Activated CD4-positive, alpha-beta T cell treated with anti-CD3 and anti-CD28 coated beads, Interleukin-2, amount 10 ng/mL, durations not matched to agents 7 days and 5 days (primary cell): Measurements from ENCODE around the gene TTYH2. TPM values are rescaled to one million over a fixed set of nuclear protein-coding genes. Genes with fewer than 3 reads are reported as not detected.
A peak's percentile ranks its signal among the peaks of the same experiment; 100 is the strongest.

Experiments used
- CTCF ChIA-PET: fragments of 350-600 bp; sonication (Branson Sonifier 250); formaldehyde crosslinking; loops from one replicate; lab custom pipeline; 2021; ENCODE audit warnings: antibody characterized with exemption; lab: Charles Lee
- POLR2A ChIA-PET: fragments of 350-600 bp; sonication (Branson Sonifier 250); formaldehyde crosslinking; loops from one replicate; lab custom pipeline; 2021; ENCODE audit warnings: antibody characterized with exemption; lab: Charles Lee
- DNase-seq: peaks from one replicate; pipeline ENCODE4 v3.0.0-alpha.2; 2020
- H3K27ac Mint-ChIP-seq: one replicate; pipeline ENCODE4 v1.8.0; 2021; ENCODE audit warnings: mild to moderate bottlenecking, moderate library complexity, mixed read lengths
- H3K27me3 Mint-ChIP-seq: one replicate; pipeline ENCODE4 v1.8.0; 2021; ENCODE audit warnings: mixed read lengths
- H3K36me3 Mint-ChIP-seq: one replicate; pipeline ENCODE4 v1.8.0; 2021; ENCODE audit warnings: low read depth, mixed read lengths
- H3K4me1 Mint-ChIP-seq: one replicate; pipeline ENCODE4 v1.8.0; 2021; ENCODE audit warnings: mixed read lengths
- H3K4me3 Mint-ChIP-seq: one replicate; pipeline ENCODE4 v1.8.0; 2021; ENCODE audit warnings: mild to moderate bottlenecking, moderate library complexity, mixed read lengths
- H3K9me3 Mint-ChIP-seq: one replicate; pipeline ENCODE4 v1.8.0; 2021; ENCODE audit warnings: mixed read lengths
- total RNA-seq, 2 experiments: library from RNA; stranded (reverse); gene quantifications; one replicate each; pipeline ENCODE4 v1.2.3, GENCODE V29; 2021

The TTYH2 gene
- total RNA-seq, 2 experiments from 2014 or later = 10.2 to 11.9 TPM

DNA sequence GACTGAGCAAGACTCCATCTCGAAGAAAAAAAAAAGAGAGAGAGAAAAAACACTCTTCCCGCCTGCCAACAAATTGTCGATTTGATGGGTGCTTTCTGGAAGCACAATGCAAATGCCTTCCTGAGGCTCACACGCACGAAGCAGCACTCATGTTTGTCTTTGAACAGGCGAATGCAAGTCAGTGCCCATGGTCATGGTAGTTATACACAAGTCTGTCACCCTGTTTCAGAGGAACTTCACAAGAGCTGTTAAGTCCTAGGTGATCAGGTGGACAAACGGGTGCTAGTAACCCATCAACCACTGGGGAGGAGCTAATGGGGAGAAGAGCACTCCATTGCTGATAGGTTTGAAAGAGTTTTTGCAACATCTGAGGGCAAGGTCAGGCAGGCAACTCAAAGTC lies 54.2 kb downstream of the TTYH2 start:
- CTCF ChIA-PET = interaction anchor here (0.6 kb wide), 1 partner anchor 38 kb away, joined by 3 read pairs; no protein-coding TSS in a partner anchor
- Mint-ChIP-seq H3K36me3 (no peaks in the 10 kb centered on the region), H3K27ac (no peak overlapping the region), H3K4me3 (no peak overlapping the region), H3K9me3 (peaks cover 2% of the 10 kb centered on the region), H3K4me1 (peaks cover 12% of the 10 kb centered on the region), H3K27me3 (peaks cover 20% of the 10 kb centered on the region)
- DNase-seq = no peak
- POLR2A ChIA-PET = no interaction called here

DNA sequence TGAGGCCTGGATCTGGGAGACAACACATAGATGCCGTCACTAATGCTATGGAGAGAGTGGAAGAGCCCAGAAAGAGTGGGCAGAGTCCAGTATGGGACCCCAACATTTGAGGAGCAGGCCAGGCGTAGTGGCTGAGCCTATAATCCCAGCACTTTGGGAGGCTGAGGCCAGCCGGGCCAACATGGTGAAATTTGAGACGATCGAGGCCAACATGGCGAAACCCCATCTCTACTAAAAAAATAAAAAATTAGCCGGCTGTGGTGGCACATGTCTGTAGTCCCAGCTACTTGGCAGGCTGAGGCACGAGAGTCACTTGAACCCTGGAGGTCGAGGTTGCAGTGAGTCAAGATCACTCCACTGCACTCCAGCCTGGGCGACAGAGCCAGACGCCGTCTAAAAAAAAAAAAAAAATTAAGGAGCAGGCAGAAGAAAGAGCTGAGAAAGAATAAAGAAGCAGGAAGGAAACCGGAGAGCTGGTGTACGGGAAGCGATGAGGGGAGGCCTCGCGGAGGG lies 54.7 kb downstream of the TTYH2 start:
- ChIA-PET POLR2A (no interaction called here), CTCF (interaction anchor here (0.6 kb wide), 1 partner anchor 77 kb away, joined by 3 read pairs; no protein-coding TSS in a partner anchor)
- Mint-ChIP-seq H3K36me3 (no peaks in the 10 kb centered on the region), H3K9me3 (peaks cover 2% of the 10 kb centered on the region), H3K27me3 (peaks cover 24% of the 10 kb centered on the region), H3K4me1 (peaks cover 12% of the 10 kb centered on the region), H3K27ac (peak overlapping the region; percentile 31), H3K4me3 (no peak overlapping the region)
- DNase-seq = no peak

DNA sequence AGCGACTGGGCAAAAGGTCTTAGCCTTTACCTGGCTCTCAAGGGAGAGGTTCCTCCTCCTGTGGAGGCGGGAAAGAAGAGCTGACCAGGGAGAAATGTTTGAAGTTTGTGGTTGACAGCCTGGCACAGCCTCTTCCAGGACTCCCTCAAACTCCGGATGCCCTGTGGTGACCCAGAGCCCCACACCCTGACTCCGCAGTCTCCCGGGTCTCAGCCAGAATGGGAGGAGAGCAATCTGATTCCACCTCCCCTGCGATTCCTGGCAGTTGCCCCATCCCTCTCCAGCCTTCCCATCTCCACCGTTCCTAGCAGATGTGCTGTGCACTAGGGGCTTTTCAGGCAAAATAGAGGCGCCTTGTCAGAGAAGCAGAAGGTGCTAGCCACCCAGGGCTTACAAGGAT lies 55.2 kb downstream of the TTYH2 start:
- ChIA-PET CTCF (interaction anchor here (0.6 kb wide), 1 partner anchor 76 kb away, joined by 3 read pairs; no protein-coding TSS in a partner anchor), POLR2A (no interaction called here)
- no peak for DNase-seq
- peaks cover 13% of the 10 kb centered on the region for H3K4me1 Mint-ChIP-seq
- H3K27ac Mint-ChIP-seq = peak overlapping the region; percentile 31
- no peak overlapping the region for H3K4me3 Mint-ChIP-seq
- peaks cover 2% of the 10 kb centered on the region for H3K9me3 Mint-ChIP-seq
- H3K36me3 Mint-ChIP-seq = no peaks in the 10 kb centered on the region
- peaks cover 26% of the 10 kb centered on the region for H3K27me3 Mint-ChIP-seq

DNA sequence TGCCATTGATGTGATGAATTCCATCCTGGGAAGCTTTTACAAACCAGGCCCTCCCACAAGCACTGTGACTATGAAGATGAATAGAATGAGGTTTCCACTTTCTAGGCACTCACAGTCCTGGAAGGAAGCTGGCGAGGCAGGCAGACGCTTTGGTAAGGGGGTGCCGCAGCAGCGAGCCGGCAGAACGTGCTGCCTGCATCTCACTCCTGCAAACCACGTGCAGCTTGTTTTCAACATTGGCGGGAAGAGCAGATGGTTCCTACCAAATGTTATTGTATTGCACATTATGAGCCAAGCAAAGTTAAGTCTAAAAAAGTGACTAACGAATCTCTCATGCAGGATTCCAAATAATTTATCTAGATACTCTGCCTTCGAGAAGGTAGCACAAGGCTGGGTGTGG lies 57.0 kb downstream of the TTYH2 start:
- H3K9me3 Mint-ChIP-seq = peaks cover 2% of the 10 kb centered on the region
- no peak overlapping the region for H3K4me3 Mint-ChIP-seq
- ChIA-PET CTCF (interaction anchor here (0.7 to 1.1 kb wide), 2 partner anchors 10 to 11 kb away, joined by 3 to 5 read pairs; no protein-coding TSS in a partner anchor), POLR2A (no interaction called here)
- no peak for DNase-seq
- H3K27me3 Mint-ChIP-seq = peaks cover 32% of the 10 kb centered on the region
- H3K4me1 Mint-ChIP-seq = peaks cover 31% of the 10 kb centered on the region
- H3K27ac Mint-ChIP-seq = no peak overlapping the region
- no peaks in the 10 kb centered on the region for H3K36me3 Mint-ChIP-seq

DNA sequence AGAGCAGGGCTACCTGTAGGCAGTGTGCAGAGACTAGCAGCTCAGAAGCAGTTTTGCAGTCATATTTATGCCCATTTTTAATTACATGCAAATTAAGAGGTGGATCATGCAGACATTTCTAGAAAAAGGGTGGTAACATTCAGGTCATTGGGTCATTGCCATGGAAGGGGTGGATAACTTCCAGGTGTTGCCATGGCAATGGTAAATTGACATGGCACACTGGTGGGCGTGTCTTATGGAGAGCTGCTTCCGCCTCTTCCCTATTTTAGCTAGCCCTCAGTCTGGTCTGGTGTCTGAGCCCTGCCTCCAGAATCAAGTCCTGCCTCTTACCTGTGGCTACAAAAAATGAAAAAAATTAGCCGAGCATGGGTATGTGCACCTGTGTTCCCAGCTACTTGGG lies 57.9 kb downstream of the TTYH2 start:
- Mint-ChIP-seq H3K27ac (no peak overlapping the region), H3K27me3 (peaks cover 32% of the 10 kb centered on the region), H3K4me3 (no peak overlapping the region), H3K4me1 (peaks cover 39% of the 10 kb centered on the region), H3K36me3 (no peaks in the 10 kb centered on the region), H3K9me3 (peaks cover 2% of the 10 kb centered on the region)
- CTCF ChIA-PET = interaction anchor here (0.6 to 0.7 kb wide), 2 partner anchors 12 to 65 kb away, joined by 3 read pairs; no protein-coding TSS in a partner anchor
- POLR2A ChIA-PET = no interaction called here
- DNase-seq = no peak

DNA sequence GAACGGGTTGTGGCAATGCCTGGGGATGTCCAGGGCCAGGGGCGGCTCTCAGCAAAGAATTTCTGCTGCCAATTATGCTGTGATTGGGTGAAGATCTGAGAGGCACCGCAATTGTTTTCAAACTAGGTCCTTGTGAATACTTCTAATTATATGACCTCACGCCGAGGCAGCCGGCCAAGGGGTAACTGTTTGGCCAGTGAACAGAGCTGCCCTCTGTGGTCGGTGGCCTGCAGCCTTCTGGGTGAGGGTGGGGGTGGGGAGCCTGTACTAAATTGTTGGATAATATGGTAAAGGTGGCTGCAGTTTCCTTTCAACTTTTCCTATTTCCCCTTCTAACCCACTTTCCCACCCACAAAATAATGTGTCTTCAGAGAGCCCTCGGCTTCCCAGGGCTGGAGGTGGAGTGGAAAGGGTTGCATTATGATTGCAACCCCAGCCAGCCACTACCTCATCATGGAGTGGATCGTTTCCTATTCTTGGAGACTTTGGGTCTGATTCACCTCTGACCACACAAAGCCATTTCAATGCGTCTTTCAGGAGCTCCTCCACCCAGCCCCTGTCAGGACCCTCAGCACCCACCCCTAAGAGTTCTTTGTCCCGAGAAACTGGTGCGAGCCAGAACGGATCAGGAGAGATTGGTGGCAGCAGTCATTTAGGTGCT lies 58.7 kb downstream of the TTYH2 start:
- peaks cover 32% of the 10 kb centered on the region for H3K27me3 Mint-ChIP-seq
- H3K4me1 Mint-ChIP-seq = peaks cover 46% of the 10 kb centered on the region
- POLR2A ChIA-PET = no interaction called here
- CTCF ChIA-PET = interaction anchor here (0.6 to 1.5 kb wide), 2 partner anchors 10 to 66 kb away, joined by 3 to 7 read pairs; no protein-coding TSS in a partner anchor
- H3K36me3 Mint-ChIP-seq = no peaks in the 10 kb centered on the region
- H3K9me3 Mint-ChIP-seq = peaks cover 2% of the 10 kb centered on the region
- DNase-seq = no peak
- H3K4me3 Mint-ChIP-seq = no peak overlapping the region
- no peak overlapping the region for H3K27ac Mint-ChIP-seq

DNA sequence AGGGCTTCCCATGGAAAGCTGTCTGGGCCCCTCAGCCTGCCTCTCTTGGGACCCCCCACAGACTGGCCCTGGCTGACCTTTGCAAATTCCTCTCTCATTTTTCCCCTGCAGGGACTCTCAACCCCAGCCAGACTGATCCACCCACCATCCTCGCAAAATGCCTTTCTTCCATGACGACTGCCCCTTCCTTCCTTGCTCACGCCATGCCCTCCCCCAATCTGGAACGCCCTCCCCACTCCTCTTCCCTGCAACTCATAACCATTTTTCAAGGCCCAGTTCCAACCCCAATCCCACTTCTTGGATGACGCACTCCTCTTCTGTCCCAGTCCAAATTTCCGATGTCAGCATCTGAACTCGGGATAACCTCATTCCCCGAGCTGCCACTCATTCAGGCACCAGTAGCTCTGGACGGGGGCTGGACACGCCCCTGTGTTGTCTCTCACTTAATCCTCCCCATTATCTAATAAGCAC lies 59.4 kb downstream of the TTYH2 start:
- DNase-seq = no peak
- no peaks in the 10 kb centered on the region for H3K36me3 Mint-ChIP-seq
- CTCF ChIA-PET = interaction anchor here (1.2 to 1.5 kb wide), 2 partner anchors 10 to 14 kb away, joined by 4 to 7 read pairs; no protein-coding TSS in a partner anchor
- H3K4me1 Mint-ChIP-seq = peaks cover 44% of the 10 kb centered on the region
- POLR2A ChIA-PET = no interaction called here
- peaks cover 27% of the 10 kb centered on the region for H3K27me3 Mint-ChIP-seq
- H3K27ac Mint-ChIP-seq = no peak overlapping the region
- no peak overlapping the region for H3K4me3 Mint-ChIP-seq
- no peaks in the 10 kb centered on the region for H3K9me3 Mint-ChIP-seq

DNA sequence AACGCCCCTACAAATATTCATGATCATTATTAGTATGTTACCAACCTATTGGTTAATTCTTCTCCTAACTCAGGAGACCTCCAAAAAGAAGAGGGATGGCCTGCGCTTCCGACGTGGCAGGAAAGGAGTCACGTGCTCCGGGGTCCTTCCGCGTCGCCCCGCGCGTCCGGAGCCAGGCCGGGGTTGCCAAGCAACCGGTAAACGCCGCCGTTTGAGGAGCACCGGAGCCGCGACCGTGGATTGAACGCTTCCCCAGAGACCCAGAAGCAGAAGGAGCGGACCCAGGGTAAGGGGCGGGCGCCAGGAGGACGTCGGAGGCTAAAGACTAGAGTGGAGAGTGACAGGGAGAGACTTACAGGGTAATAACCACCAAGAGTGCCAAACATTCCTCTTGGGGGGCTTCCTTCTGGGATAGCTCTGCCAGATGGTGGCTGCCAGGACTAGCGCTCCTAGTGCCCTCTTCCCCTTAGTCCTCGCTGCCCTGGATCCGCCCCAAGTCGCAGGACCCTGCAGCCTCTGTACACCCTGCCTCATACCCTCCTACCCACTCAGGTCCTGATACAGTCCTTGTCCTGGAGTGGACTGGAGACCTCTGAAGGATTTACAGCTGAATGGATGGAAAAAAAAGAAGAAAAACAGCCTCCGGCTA lies 60.8 kb downstream of the TTYH2 start, which contains the start of gene DNAI2:
Gene DNAI2 (plus strand): TSS at position 175 of the 649 bp plus-strand sequence. CDS start 7,584 bp downstream, outside the sequence.
- H3K27ac Mint-ChIP-seq = peak within 1 kb of the TSS; percentile 87
- peak; percentile 49 for DNase-seq

DNA sequence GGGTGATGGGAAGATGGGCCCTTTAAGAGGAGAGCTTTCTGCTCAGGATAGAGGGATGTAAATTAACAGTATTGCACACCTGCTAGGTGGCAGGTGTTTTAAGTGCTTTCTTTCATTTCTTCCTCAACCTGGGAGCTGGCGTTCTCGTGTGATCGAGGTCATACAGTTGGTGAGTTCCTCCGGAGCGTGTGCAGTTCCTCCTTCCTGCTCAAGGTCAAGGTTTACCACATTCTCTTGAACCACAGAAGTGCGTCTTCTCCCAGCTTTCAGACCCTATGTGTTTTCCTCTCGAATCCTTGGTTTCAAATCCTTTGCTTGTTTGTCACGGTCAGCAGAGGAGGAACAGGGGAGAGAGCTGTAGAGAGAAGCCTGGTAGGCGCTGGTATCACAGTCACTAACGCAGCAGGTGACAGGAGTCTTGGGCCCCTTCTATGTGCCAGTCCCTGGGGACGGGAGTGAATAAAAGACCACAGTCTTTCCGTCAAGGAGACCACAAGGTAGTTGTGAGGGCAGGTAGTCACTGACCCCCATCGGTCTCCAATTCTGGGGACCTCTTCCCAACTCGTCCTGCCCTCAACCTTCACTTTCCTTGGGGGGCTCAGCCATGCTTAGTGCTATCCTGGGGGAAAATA lies 61.5 kb downstream of the TTYH2 start:
- Mint-ChIP-seq H3K27ac (peak overlapping the region; percentile 87), H3K27me3 (peaks cover 18% of the 10 kb centered on the region), H3K9me3 (no peaks in the 10 kb centered on the region), H3K4me3 (peak overlapping the region; percentile 41), H3K36me3 (peaks cover 2% of the 10 kb centered on the region), H3K4me1 (peaks cover 46% of the 10 kb centered on the region)
- ChIA-PET CTCF (interaction anchor here (1.2 kb wide), 1 partner anchor 22 kb away, joined by 3 read pairs; no protein-coding TSS in a partner anchor), POLR2A (no interaction called here)
- no peak for DNase-seq

More for the DNA sequence above, 60.8 kb downstream of the TTYH2 start, which contains the start of gene DNAI2:
- POLR2A ChIA-PET = no interaction called here
- H3K4me3 Mint-ChIP-seq = peak within 1 kb of the TSS; percentile 68
- no peaks in the 10 kb centered on the region for H3K36me3 Mint-ChIP-seq
- peaks cover 43% of the 10 kb centered on the region for H3K4me1 Mint-ChIP-seq
- CTCF ChIA-PET = interaction anchor here (1.2 kb wide), 1 partner anchor 22 kb away, joined by 3 read pairs; no protein-coding TSS in a partner anchor
- H3K9me3 Mint-ChIP-seq = no peaks in the 10 kb centered on the region
- peaks cover 18% of the 10 kb centered on the region for H3K27me3 Mint-ChIP-seq

DNA sequence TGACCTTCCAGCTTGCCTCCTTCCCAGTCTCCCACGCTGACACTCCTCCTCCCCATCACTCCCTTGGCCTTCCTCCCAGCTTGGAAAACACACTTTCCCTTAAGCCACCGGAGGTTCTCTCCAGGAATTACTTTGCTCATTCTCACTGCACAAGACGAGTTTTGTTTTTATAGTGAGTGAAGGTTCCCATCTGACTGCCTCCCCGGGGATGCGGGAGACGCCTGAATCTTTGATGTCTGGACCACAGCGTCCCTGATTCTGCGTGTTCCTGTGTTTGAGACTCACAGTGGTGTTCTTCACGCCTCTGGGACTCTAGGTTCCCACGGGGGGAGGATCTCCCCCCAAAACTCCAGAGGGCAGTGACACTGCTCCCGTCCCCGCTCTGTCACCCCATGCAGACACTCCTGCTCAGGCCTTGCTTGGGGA lies 62.7 kb downstream of the TTYH2 start:
- H3K9me3 Mint-ChIP-seq = no peaks in the 10 kb centered on the region
- peaks cover 12% of the 10 kb centered on the region for H3K27me3 Mint-ChIP-seq
- H3K4me3 Mint-ChIP-seq = no peak overlapping the region
- peaks cover 59% of the 10 kb centered on the region for H3K4me1 Mint-ChIP-seq
- H3K36me3 Mint-ChIP-seq = peaks cover 4% of the 10 kb centered on the region
- ChIA-PET CTCF (no interaction called here), POLR2A (no interaction called here)
- peak overlapping the region; percentile 70 for H3K27ac Mint-ChIP-seq
- no peak for DNase-seq

DNA sequence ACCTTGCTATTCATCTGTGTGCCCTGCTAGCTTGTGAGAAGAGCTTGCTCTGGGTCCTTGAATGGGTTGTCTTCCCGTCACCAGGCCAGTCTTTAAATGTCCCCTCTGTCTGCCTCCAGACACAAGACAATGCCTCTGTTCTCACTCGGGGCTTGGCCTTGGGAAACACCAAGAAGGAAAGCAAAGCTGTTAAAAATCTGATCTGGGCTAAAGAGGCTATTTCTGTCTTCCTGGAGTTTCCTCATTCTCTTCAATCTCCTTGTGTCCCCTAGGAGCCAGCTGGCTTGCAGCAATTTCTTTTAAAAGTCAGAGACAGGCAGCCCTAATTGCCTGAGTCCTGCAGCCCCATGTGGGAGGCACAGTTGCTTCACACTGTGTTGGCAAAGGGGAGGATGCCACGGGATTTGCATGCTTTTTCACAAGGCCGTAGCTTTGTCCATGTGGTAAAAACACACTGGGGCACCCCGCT lies 63.2 kb downstream of the TTYH2 start:
- H3K36me3 Mint-ChIP-seq = peaks cover 4% of the 10 kb centered on the region
- H3K4me3 Mint-ChIP-seq = no peak overlapping the region
- ChIA-PET CTCF (no interaction called here), POLR2A (no interaction called here)
- peaks cover 63% of the 10 kb centered on the region for H3K4me1 Mint-ChIP-seq
- no peaks in the 10 kb centered on the region for H3K9me3 Mint-ChIP-seq
- peaks cover 12% of the 10 kb centered on the region for H3K27me3 Mint-ChIP-seq
- no peak for DNase-seq
- H3K27ac Mint-ChIP-seq = peak overlapping the region; percentile 70

DNA sequence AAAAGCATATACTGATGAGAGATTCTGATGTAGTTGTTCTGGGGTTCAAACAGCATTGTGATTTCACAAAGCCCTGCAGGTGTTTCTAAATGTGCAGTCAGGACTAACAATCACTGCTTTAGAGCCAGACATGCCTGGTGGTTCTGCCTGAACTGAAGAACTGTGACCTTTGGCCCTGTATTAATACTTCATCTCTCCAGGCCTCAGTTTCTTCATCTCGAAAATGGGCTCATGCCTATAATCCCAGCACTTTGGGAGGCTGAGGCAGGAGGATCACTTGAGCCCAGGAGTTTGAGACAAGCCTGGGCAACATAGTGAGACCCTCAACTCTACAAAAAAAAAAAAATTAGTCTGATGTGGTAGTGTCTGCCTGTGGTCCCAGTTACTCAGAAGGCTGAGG lies 64.6 kb downstream of the TTYH2 start:
- peaks cover 6% of the 10 kb centered on the region for H3K9me3 Mint-ChIP-seq
- peaks cover 76% of the 10 kb centered on the region for H3K4me1 Mint-ChIP-seq
- H3K27ac Mint-ChIP-seq = peak overlapping the region; percentile 68
- ChIA-PET CTCF (interaction anchor here (0.6 kb wide), 1 partner anchor 15 kb away, joined by 4 read pairs; no protein-coding TSS in a partner anchor), POLR2A (no interaction called here)
- H3K36me3 Mint-ChIP-seq = peaks cover 4% of the 10 kb centered on the region
- H3K4me3 Mint-ChIP-seq = no peak overlapping the region
- peaks cover 9% of the 10 kb centered on the region for H3K27me3 Mint-ChIP-seq
- no peak for DNase-seq
